ENCODE results near the gene SOX18.

DNA sequence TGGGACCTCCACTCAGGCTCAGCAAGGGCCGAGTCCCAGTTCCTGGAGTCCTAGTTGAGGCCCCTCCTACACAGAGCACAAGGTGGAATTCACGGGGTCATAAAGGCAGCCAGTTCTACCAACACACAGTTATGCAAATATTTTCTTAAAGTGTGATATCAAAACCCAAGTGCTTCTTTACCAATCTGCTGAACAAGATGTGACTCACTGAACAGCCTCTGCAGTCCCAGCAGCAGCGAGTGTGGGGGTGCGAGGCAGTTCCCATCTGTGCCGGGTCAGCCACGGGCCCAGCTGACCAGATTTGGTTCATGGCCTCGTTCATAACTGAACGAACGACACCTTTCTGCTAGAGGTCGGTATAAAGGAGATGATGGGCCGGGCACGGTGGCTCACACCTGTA lies 9.1 kb upstream of the SOX18 start:
- no peak for TF ChIP-seq EP300 (IDR thresholded peaks at IDR 0.05; ENCODE audit: borderline replicate concordance)
- TF ChIP-seq, protein P1, sequence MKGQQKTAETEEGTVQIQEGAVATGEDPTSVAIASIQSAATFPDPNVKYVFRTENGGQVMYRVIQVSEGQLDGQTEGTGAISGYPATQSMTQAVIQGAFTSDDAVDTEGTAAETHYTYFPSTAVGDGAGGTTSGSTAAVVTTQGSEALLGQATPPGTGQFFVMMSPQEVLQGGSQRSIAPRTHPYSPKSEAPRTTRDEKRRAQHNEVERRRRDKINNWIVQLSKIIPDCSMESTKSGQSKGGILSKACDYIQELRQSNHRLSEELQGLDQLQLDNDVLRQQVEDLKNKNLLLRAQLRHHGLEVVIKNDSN (IDR thresholded peaks at IDR 0.05) = no peak
- no peak for TF ChIP-seq FOXM1 (IDR thresholded peaks at IDR 0.05; ENCODE audit: borderline replicate concordance, low read depth)
- TF ChIP-seq YY1 (IDR thresholded peaks at IDR 0.05; ENCODE audit: low read depth) = no peak
- TF ChIP-seq, protein P2, sequence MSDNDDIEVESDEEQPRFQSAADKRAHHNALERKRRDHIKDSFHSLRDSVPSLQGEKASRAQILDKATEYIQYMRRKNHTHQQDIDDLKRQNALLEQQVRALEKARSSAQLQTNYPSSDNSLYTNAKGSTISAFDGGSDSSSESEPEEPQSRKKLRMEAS (IDR thresholded peaks at IDR 0.05) = no peak
- TF ChIP-seq, protein P3, sequence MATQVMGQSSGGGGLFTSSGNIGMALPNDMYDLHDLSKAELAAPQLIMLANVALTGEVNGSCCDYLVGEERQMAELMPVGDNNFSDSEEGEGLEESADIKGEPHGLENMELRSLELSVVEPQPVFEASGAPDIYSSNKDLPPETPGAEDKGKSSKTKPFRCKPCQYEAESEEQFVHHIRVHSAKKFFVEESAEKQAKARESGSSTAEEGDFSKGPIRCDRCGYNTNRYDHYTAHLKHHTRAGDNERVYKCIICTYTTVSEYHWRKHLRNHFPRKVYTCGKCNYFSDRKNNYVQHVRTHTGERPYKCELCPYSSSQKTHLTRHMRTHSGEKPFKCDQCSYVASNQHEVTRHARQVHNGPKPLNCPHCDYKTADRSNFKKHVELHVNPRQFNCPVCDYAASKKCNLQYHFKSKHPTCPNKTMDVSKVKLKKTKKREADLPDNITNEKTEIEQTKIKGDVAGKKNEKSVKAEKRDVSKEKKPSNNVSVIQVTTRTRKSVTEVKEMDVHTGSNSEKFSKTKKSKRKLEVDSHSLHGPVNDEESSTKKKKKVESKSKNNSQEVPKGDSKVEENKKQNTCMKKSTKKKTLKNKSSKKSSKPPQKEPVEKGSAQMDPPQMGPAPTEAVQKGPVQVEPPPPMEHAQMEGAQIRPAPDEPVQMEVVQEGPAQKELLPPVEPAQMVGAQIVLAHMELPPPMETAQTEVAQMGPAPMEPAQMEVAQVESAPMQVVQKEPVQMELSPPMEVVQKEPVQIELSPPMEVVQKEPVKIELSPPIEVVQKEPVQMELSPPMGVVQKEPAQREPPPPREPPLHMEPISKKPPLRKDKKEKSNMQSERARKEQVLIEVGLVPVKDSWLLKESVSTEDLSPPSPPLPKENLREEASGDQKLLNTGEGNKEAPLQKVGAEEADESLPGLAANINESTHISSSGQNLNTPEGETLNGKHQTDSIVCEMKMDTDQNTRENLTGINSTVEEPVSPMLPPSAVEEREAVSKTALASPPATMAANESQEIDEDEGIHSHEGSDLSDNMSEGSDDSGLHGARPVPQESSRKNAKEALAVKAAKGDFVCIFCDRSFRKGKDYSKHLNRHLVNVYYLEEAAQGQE (IDR thresholded peaks at IDR 0.05; ENCODE audit: low read depth) = no peak
- no peak for TF ChIP-seq NFIC (IDR thresholded peaks at IDR 0.05)
- TF ChIP-seq TCF12 (IDR thresholded peaks at IDR 0.05; ENCODE audit: low read depth) = no peak
- no peak for TF ChIP-seq TAF1 (IDR thresholded peaks at IDR 0.05; ENCODE audit: low read depth)
- no peak for TF ChIP-seq EGR1 (IDR thresholded peaks at IDR 0.05)
- no peak for TF ChIP-seq RAD21 (IDR thresholded peaks at IDR 0.05; ENCODE audit: low read depth)
- TF ChIP-seq CEBPB (IDR thresholded peaks at IDR 0.05) = no peak
- no peak for TF ChIP-seq CREB1 (IDR thresholded peaks at IDR 0.05; ENCODE audit: low read depth)
- TF ChIP-seq ZBTB7A (IDR thresholded peaks at IDR 0.05; ENCODE audit: low read depth) = no peak

All from Ishikawa (cell line).